NOMO-1 treated with dmso at 0.1 percent for 144 hours (cell line): ENCODE data around the gene ODC1.
"Not testable (repeated sequence)": the region's sequence is repeated elsewhere in the genome, so short reads cannot be mapped to it uniquely, and the experiment has no call there.

Experiments
- DNase-seq: peaks from one replicate; lab custom pipeline; 2025; ENCODE audit not compliant: unreplicated experiment; lab: John Stamatoyannopoulos, UW

The ODC1 gene

GRCh38 chr2:10478916-10479315, 30.8 kb upstream of the ODC1 start:
- no peak for DNase-seq

DNA sequence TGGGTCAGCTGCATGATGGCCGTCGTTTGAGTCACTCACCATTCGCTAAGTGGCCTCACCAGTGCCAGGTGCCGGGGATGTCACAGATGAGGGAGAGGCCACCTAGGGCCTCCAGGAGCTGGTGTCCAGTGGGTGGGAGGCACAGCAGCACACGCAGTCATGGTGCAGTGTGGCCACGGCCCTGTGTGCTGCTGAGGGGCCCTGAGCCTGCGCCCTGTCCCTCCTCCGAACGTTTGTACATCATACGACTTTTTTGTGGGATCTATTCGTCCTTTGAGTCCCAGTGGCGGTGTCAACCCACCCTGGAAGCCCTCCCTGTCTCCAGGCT, 30.1 kb upstream of the ODC1 start:
- no peak for DNase-seq

GRCh38 chr2:10477443-10478297, 29.5 kb upstream of the ODC1 start:
- no peak for DNase-seq

GRCh38 chr2:10476723-10477442, 28.8 kb upstream of the ODC1 start:
- DNase-seq: no peak

- DNase-seq: no peak
Measured at GRCh38 chr2:10475811-10476660, 27.9 kb upstream of the ODC1 start.

GRCh38 chr2:10475221-10475722, 27.1 kb upstream of the ODC1 start:
- DNase-seq: no peak

DNA sequence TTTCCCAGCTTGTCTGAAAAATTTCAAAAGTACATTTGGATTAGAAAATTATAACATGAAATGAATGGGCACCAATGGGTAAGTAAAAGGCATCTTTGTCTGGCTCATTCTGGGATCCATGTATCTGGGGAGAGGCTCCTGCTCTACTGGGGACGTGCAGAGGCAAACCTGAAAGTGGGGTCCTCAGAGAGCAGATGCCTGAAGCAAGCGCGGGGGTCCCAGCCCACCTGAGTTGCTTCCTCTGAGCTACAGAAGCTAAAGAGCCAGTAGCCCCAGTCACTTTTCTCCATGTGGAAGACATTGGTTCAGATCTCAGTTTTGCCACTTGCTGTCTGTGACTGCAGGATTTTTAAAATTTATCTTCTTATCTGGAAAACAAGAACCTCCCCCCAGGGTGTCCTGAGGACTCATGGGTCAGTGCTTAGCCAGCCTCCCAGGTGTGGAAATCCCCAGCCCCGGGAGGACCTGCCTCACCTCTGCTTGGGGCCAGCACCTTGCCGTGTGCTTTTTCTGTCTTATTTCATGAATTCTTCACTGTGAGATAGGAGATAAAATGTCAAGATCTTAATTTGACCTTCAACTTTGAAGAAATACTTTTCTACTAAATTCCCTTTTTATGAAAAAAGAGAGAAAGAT, 25.1 kb upstream of the ODC1 start:
- DNase-seq: no peak

DNA sequence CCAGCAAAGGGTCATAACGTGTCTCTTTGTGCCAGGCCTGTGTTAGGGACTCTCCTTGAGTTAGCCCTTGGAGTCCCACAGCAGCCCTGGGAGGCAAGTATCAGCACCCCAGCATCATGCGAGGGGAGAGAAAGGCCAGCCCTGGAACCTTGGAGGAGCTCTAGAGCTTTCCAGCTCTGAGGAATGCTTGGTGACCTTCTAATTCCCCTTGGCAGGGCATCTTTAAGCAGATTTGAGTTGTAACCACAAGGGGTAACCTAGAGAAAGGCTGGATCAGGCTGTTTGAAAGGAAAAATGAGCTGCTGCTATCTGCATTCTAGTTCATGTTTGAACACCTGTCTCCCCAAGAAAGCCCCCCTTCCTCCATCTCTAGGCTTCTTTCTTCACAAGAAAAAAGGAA, 23.8 kb upstream of the ODC1 start:
- no peak for DNase-seq

GRCh38 chr2:10471046-10471571, 23.0 kb upstream of the ODC1 start:
- DNase-seq: no peak

GRCh38 chr2:10469955-10470608, 22.0 kb upstream of the ODC1 start:
- no peak for DNase-seq

DNA sequence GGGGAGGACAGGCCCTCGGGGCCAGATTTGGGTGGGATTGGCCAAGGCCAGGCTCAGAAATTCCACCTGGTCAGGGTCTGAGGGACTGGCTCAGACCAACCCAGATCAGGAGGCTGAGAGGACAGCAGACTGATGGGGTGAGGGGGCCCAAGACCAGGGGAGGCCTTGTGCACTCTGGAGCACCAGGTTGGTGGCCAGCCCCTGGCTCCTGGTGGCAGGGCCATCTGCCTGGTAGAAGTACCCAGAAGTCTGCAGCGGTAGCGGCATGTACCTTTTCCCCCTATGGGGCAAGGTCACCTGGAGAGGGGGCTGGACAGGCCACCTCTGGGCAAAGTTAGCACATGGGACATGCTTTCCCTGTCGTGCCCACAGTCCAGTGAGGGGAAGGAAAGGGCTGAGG, 21.2 kb upstream of the ODC1 start:
- no peak for DNase-seq

DNA sequence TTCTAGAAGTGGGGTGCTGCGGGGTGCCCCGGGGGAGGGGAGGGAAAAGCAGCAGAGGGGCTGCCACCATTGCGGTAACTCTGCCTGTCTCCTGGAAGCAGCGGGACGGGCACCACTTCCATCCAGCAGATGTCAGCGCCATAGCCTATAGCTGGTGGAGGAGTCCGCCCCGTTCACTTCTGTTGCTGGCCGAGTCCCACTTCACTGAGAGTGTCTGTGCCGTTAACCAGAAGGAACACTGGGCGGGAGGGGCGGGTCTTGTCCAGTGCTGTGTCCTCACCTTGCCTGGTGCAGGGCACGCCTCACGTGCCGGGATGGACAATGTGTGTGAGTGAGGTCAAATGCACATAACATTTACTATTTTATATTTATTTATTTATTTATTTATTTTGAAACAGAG, 19.3 kb upstream of the ODC1 start:
- no peak for DNase-seq

GRCh38 chr2:10466801-10467200, 18.7 kb upstream of the ODC1 start:
- no peak for DNase-seq

- no peak for DNase-seq
Measured at GRCh38 chr2:10465910-10466309, 17.8 kb upstream of the ODC1 start.

DNA sequence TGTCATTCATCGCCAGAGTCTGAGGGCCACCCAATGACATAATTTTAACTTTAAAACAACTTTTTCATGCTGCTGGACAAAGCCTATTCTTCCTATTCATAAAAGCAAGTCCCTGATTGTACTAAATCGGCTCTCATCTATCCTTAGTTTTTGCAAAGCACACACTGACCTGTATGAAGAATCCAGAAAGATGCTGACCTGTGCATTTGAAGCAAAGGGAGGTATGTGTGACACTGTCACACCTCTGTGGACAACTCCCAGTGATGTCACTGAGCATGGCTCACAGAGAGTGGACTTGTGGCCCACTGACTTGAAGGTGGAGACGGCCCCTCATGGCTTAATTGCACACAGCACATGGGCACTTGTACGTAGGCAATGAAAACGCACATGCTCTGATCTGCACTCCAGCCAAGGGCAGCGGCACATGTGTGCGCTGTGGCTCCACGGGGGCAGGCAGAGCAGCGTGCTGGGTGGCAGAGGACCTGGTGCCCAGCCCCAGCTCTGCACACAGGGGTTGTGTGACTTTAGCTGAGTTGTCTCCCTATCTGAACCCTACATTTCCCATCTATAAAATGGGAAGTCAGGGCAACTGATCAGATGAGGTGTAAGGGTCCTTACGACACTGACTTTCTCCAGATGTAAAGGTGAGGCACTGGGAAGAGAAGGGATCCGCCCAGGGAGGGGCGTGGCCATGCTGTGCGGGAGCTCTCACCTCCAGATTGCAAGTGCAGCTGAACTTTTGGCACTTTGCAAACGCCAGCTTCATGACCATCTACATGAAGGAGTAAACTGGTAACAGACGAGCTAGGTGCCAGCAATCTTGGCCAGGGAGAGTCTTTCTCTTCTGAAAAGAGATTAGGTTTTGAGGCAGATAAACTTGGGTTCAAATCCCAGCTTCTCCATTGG, 14.3 kb upstream of the ODC1 start:
- DNase-seq: no peak

- DNase-seq: no peak
Measured at GRCh38 chr2:10460366-10460796, 12.3 kb upstream of the ODC1 start.

DNA sequence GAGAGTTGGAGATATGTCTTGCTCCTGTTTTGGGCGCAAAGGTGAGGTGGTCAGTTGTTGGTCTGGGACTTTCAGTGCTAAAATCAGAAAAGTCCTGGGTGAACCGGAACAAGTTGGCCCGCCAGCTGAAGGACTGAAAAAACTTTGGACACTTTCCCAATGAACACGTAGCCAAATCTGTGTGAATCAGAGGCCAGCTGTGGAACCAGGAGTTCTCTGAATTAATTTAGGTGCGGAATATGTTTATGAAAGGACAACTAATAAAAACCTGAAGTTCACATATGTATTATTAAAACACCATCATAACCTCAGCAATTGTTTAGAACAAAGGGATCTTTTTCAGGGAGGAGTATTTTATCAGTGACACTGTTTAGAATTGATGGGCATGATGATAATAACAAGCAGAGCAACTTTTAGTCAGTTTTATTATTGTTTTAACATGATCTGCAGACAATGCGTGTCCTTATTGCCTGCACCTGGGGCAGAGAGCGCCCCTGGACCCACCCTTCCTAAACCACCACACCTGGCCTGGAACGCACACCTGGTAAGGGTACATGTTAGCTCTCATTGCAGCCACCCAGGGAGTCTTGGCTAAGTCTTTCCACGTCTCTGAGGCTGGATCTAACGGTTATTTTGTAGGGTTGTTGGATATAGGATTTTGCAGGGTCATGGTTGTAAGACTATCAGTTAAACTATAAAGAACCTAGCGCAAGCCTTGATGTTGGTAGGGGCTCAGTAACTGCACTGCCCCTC, 9.9 kb upstream of the ODC1 start:
- no peak for DNase-seq

DNA sequence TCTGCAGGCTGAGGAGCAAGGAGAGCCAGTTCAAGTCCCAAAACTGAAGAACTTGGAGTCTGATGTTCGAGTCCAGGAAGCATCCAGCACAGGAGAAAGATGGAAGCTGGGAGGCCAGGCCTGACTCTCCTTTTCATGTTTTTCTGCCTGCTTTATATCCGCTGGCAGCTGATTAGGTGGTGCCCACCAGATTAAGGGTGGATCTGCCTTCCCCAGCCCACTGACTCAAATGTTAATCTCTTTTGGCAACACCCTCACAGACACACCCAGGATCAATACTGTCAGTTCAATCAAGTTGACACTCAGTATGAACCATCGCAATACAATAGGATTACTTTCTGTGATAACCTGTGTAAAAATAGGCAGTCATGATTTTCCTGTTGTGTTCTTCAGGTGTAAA, 9.1 kb upstream of the ODC1 start:
- not testable (repeated sequence) for DNase-seq
